ENCODE measurements around the gene SBF1. TPM values are rescaled to one million over a fixed set of nuclear protein-coding genes. Genes with fewer than 3 reads are reported as not detected.
A peak's percentile ranks its signal among the peaks of the same experiment; 100 is the strongest.

SBF1 gene
- total RNA-seq, 3 donors from 2014 or later (not counting 1 experiment from before 2014, with no cell fraction given), result 235 to 284 (median 242) TPM

- Histone ChIP-seq H3K9me3 (ENCODE audit: control insufficient read depth, insufficient read depth, low read length) (no peaks in the 10 kb centered on the region), H3K4me3 (ENCODE audit: low read length) (no peak overlapping the region), H3K36me3 (ENCODE audit: control insufficient read depth, insufficient read depth, low read length) (peaks cover 50% of the 10 kb centered on the region), H3K27me3 (ENCODE audit: control insufficient read depth, insufficient read depth, low read length) (no peaks in the 10 kb centered on the region), H3K4me1 (ENCODE audit: control insufficient read depth, insufficient read depth, low read length) (peaks cover 14% of the 10 kb centered on the region), H3K27ac (ENCODE audit: low read length) (no peak overlapping the region)
- H3K27ac Mint-ChIP-seq, result peak overlapping the region in 1 of 2 donors; percentile 51
- TF ChIP-seq CTCF (IDR thresholded peaks at IDR 0.05), result no peak
- ATAC-seq (no peak), DNase-seq (no peak)
- H3K4me3 Mint-ChIP-seq, result no peak overlapping the region
- no peaks in the 10 kb centered on the region for H3K36me3 Mint-ChIP-seq
- no peaks in the 10 kb centered on the region for H3K27me3 Mint-ChIP-seq (ENCODE audit: low read depth in 2 of 2)
- WGBS (ENCODE audit: insufficient coverage), result 84% methylated on average over 17 of the region's 17 CpGs
- no peaks in the 10 kb centered on the region for H3K9me3 Mint-ChIP-seq
- H3K4me1 Mint-ChIP-seq, result peaks cover 7 to 22% of the 10 kb centered on the region in 2 donors
- intact Hi-C loops (cut with micrococcal nuclease), result no loop called here
Measured at GRCh38 chr22:50439314-50439870, 35.4 kb downstream of the SBF1 start.

- Mint-ChIP-seq H3K4me3 (no peak overlapping the region), H3K27me3 (ENCODE audit: low read depth in 2 of 2) (no peaks in the 10 kb centered on the region), H3K4me1 (peaks cover 6 to 18% of the 10 kb centered on the region in 2 donors), H3K27ac (no peak overlapping the region), H3K9me3 (no peaks in the 10 kb centered on the region), H3K36me3 (no peaks in the 10 kb centered on the region)
- peaks cover 50% of the 10 kb centered on the region for H3K36me3 ChIP-seq (ENCODE audit: control insufficient read depth, insufficient read depth, low read length)
- no peak overlapping the region for H3K4me3 ChIP-seq (ENCODE audit: low read length)
- 91% methylated on average over 34 of the region's 34 CpGs for WGBS (ENCODE audit: insufficient coverage)
- peaks cover 6% of the 10 kb centered on the region for H3K4me1 ChIP-seq (ENCODE audit: control insufficient read depth, insufficient read depth, low read length)
- H3K27me3 ChIP-seq (ENCODE audit: control insufficient read depth, insufficient read depth, low read length), result no peaks in the 10 kb centered on the region
- H3K9me3 ChIP-seq (ENCODE audit: control insufficient read depth, insufficient read depth, low read length), result no peaks in the 10 kb centered on the region
- no peak overlapping the region for H3K27ac ChIP-seq (ENCODE audit: low read length)
- DNase-seq (no peak), ATAC-seq (no peak)
- no peak for TF ChIP-seq CTCF (IDR thresholded peaks at IDR 0.05)
- intact Hi-C loops (cut with micrococcal nuclease), result no loop called here
Measured at GRCh38 chr22:50438305-50439275, 36.2 kb downstream of the SBF1 start.

- Histone ChIP-seq H3K9me3 (ENCODE audit: control insufficient read depth, insufficient read depth, low read length) (no peaks in the 10 kb centered on the region), H3K4me3 (ENCODE audit: low read length) (no peak overlapping the region), H3K4me1 (ENCODE audit: control insufficient read depth, insufficient read depth, low read length) (no peaks in the 10 kb centered on the region), H3K27ac (ENCODE audit: low read length) (no peak overlapping the region), H3K36me3 (ENCODE audit: control insufficient read depth, insufficient read depth, low read length) (peaks cover 48% of the 10 kb centered on the region), H3K27me3 (ENCODE audit: control insufficient read depth, insufficient read depth, low read length) (no peaks in the 10 kb centered on the region)
- H3K27me3 Mint-ChIP-seq (ENCODE audit: low read depth in 2 of 2), result no peaks in the 10 kb centered on the region
- H3K9me3 Mint-ChIP-seq, result no peaks in the 10 kb centered on the region
- no peak for TF ChIP-seq CTCF (IDR thresholded peaks at IDR 0.05)
- ATAC-seq (no peak), DNase-seq (no peak)
- peaks cover 0 to 13% of the 10 kb centered on the region in 2 donors for H3K4me1 Mint-ChIP-seq
- no peak overlapping the region for H3K4me3 Mint-ChIP-seq
- no peak overlapping the region for H3K27ac Mint-ChIP-seq
- no peaks in the 10 kb centered on the region for H3K36me3 Mint-ChIP-seq
- 92% methylated on average over 36 of the region's 36 CpGs for WGBS (ENCODE audit: insufficient coverage)
- intact Hi-C loops (cut with micrococcal nuclease), result no loop called here
Measured at GRCh38 chr22:50437511-50438304, 37.1 kb downstream of the SBF1 start.
